ENCODE results near the gene SIRT2. TPM values are rescaled to one million over a fixed set of nuclear protein-coding genes. Genes with fewer than 3 reads are reported as not detected.
"Not testable (repeated sequence)": the region's sequence is repeated elsewhere in the genome, so short reads cannot be mapped to it uniquely, and the experiment has no call there.

The SIRT2 gene
- total and polyA plus RNA-seq, 11 donors: 51.0 to 158 (median 62.4) TPM

- ATAC-seq (peak in 3 of 4 donors; percentile 37 to 72 (median 66)), DNase-seq (peak in 1 of 5 donors; percentile 60)
- peak overlapping the region in 7 of 12 donors; percentile 8 to 57 (median 26) for H3K27ac ChIP-seq
- no peaks in the 10 kb centered on the region for H3K9me3 ChIP-seq
- no peaks in the 10 kb centered on the region for H3K27me3 ChIP-seq
- H3K4me3 ChIP-seq: no peak overlapping the region
- intact Hi-C loops (cut with DNase I): loop anchor here in 1 of 10 donors (10.0 kb wide), 1 partner anchor 56 kb away; the partner anchor contains the start of gene ECH1
- H3K36me3 ChIP-seq: peaks cover 0 to 59% (median 39%) of the 10 kb centered on the region in 9 donors
- H3K4me1 ChIP-seq: peaks cover 0 to 36% (median 5%) of the 10 kb centered on the region in 12 donors
- TF ChIP-seq, protein P1, sequence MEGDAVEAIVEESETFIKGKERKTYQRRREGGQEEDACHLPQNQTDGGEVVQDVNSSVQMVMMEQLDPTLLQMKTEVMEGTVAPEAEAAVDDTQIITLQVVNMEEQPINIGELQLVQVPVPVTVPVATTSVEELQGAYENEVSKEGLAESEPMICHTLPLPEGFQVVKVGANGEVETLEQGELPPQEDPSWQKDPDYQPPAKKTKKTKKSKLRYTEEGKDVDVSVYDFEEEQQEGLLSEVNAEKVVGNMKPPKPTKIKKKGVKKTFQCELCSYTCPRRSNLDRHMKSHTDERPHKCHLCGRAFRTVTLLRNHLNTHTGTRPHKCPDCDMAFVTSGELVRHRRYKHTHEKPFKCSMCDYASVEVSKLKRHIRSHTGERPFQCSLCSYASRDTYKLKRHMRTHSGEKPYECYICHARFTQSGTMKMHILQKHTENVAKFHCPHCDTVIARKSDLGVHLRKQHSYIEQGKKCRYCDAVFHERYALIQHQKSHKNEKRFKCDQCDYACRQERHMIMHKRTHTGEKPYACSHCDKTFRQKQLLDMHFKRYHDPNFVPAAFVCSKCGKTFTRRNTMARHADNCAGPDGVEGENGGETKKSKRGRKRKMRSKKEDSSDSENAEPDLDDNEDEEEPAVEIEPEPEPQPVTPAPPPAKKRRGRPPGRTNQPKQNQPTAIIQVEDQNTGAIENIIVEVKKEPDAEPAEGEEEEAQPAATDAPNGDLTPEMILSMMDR (IDR thresholded peaks at IDR 0.05): no peak
- TF ChIP-seq POLR2A (IDR thresholded peaks at IDR 0.05): no peak
Measured at GRCh38 chr19:38890686-38891085, 8.7 kb downstream of the SIRT2 start.

DNA sequence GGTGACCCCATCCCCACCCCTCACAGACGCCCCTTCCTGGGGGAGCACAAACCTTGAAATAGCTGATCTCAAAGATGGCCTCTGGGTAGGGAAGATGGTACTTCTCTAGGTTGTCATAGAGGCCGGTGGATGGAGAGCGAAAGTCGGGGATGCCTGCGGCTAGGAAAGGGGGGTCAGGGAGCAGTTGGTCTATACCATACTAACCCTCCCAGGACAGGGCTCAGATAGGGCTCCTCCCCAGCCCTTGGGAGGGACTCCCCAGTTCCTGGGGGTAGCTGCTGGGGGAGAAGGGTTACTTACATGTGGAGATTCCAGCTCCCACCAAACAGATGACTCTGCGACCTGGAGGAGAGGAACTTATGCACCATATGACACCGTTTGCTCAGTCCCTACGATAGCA, 9.6 kb downstream of the SIRT2 start:
- peaks cover 0 to 59% (median 39%) of the 10 kb centered on the region in 9 donors for H3K36me3 ChIP-seq

DNA sequence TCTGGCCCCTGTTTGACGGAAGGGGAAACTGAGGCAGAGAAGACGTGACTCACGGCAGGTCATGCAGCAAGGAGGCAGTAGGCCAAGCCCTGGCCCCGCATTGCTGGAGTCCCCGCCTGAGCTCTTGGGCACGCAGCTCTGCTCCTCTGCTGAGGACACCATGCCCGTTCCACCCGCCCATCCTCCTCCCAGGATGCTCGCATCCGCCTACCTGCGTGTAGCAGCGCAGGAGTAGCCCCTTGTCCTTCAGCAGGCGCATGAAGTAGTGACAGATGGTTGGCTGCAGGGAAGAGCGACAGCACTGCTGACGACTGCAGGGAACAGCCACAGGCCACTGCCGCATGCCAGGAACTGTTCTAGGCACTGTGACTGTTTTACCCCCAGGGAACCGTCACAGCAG, 10.5 kb downstream of the SIRT2 start:
- WGBS, 4 donors: 94 to 96% (median 95%) methylated on average over 13 to 17 of the region's 17 CpGs
- H3K36me3 ChIP-seq: peaks cover 0 to 59% (median 39%) of the 10 kb centered on the region in 9 donors
- peaks cover 0 to 20% (median 4%) of the 10 kb centered on the region in 12 donors for H3K4me1 ChIP-seq
- TF ChIP-seq, protein P1 (IDR thresholded peaks at IDR 0.05): no peak
- TF ChIP-seq POLR2A (IDR thresholded peaks at IDR 0.05): no peak
- H3K9me3 ChIP-seq: no peaks in the 10 kb centered on the region
- intact Hi-C loops (cut with DNase I): no loop called here
- no peak for ATAC-seq
- no peaks in the 10 kb centered on the region for H3K27me3 ChIP-seq
- DNase-seq: no peak
- no peak overlapping the region for H3K4me3 ChIP-seq
- H3K27ac ChIP-seq: no peak overlapping the region

More for the DNA sequence above, 9.6 kb downstream of the SIRT2 start:
- Histone ChIP-seq H3K27ac (peak overlapping the region in 1 of 12 donors; percentile 57), H3K4me1 (peaks cover 0 to 27% (median 5%) of the 10 kb centered on the region in 12 donors), H3K27me3 (no peaks in the 10 kb centered on the region), H3K4me3 (no peak overlapping the region), H3K9me3 (no peaks in the 10 kb centered on the region)
- WGBS, 4 donors: 89 to 96% (median 92%) methylated on average over 6 to 8 of the region's 8 CpGs
- ATAC-seq: no peak
- TF ChIP-seq POLR2A (IDR thresholded peaks at IDR 0.05): no peak
- TF ChIP-seq, protein P1 (IDR thresholded peaks at IDR 0.05): no peak
- intact Hi-C loops (cut with DNase I): loop anchor here in 1 of 10 donors (10.0 kb wide), 1 partner anchor 55 kb away; the partner anchor contains the start of gene ECH1
- no peak for DNase-seq

DNA sequence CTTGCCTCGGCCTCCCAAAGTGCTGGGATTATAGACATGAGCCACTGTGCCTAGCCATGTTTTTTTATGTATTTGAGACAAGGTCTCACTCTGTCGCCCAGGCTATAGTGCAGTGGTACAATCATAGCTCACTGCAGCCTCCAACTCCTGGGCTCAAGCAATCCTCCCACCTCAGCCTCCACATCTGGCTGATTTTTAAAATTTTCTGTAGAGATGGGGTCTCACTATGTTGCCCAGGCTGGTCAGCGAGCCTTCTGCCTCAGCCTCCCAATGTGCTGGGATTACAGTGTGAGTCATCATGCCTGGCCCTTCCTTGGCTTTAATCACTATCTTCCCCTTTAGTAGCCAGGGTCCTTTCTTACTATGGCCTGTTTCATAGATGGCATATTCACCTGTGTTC, 14.7 kb downstream of the SIRT2 start:
- 94 to 100% (median 98%) methylated on average over 3 of the region's 3 CpGs for WGBS, 4 donors
- H3K36me3 ChIP-seq: peaks cover 0 to 69% (median 59%) of the 10 kb centered on the region in 9 donors
- ATAC-seq; H3K4me1 ChIP-seq; intact Hi-C loops (cut with DNase I); DNase-seq; H3K4me3 ChIP-seq; H3K9me3 ChIP-seq; H3K27me3 ChIP-seq; H3K27ac ChIP-seq: not testable (repeated sequence)

GRCh38 chr19:38883286-38883685, 16.1 kb downstream of the SIRT2 start:
- 91 to 96% (median 93%) methylated on average over 9 of the region's 9 CpGs for whole genome bisulfite sequencing, 4 donors
- intact Hi-C loops (cut with DNase I): no loop called here
- Histone ChIP-seq H3K27ac (no peak overlapping the region), H3K27me3 (no peaks in the 10 kb centered on the region), H3K4me1 (peaks cover 0 to 16% (median 4%) of the 10 kb centered on the region in 12 donors), H3K9me3 (no peaks in the 10 kb centered on the region), H3K36me3 (peaks cover 0 to 59% (median 50%) of the 10 kb centered on the region in 9 donors), H3K4me3 (no peak overlapping the region)
- TF ChIP-seq, protein P1 (IDR thresholded peaks at IDR 0.05): no peak
- no peak for TF ChIP-seq POLR2A (IDR thresholded peaks at IDR 0.05)
- DNase-seq (peak in 1 of 5 donors; percentile 18), ATAC-seq (no peak)
